Measurements from ENCODE around the gene FCRL5.

Gene FCRL5

DNA sequence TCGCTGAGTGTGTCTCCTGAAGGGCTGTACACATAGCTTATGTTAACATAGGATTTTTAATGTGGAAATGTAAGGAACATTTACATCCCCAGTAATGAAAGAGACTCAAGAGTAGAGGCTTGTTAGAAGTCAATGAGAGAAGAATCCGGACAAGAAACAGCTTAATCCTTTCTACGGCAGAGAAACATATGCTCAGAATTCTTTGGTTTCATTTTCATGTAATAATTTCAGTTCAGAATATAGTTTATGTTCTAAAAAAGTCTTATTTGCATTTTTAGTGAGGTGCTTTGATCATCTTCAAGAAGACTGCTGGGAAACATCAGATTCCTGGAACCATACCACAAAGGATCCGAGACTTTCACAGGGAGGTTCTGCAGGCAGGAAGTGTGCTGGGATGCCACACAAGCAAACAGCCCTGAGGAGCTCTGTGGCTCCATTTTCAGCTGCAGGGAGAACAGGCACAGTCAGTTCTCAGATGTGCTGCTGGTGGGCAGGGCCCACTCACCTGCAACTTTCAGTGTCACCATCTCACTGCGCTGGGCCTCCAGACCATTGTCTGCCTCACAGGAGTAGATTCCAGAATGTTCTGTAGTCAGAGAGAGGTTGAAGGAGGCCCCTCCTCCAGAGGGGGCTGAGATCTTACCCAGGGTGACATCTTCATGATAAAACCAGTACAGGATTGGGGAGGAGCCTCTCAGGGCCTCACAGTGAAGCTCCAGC is 28.4 kb downstream of the FCRL5 start:
- no peak for DNase-seq

DNA sequence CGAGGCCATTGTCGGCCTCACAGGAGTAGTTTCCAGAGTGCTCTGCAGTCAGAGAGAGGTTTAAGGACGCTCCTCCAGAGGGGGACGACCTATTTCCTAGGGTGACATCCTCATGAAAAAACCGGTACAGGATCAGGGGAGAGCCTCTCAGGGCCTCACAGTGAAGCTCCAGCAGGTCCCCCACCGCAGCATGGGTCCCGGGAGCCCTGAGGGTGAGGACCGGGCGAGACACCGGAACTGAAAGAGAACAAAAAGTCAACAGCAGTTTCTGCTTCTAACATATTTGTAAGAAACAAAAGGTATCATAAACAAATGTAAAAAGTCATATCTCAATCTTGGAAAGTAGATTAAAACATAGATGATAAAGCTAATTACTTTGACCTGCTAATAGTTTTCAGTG is 31.3 kb downstream of the FCRL5 start:
- no peak for DNase-seq

DNA sequence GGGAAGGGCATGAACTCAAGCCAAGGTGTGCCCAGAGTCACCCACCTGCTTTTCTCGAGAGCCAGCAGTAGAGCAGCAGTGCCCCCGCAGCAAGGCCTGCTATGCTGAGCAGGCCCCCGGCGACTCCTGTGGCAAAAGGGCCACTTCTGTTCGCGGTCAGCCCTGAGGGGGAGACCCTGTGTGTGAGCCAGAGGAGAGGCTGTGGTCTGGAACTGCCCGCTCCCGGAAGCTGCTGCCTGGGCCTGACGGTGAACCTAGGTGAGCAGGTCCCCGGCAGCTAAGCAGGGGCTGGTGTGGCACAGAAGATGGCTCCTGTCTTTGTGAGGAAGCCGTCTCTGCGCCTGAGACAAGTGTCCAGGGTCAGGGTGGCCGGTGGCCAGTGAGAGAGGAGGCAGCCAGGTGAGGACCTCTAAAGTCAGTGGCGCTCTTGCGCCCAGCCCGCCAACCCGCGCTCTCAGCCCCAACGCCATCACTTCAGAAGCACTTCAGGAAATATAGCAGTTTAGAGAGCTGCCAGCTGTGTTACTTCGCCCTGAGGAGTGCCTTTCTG is 31.9 kb downstream of the FCRL5 start:
- no peak for DNase-seq

DNA sequence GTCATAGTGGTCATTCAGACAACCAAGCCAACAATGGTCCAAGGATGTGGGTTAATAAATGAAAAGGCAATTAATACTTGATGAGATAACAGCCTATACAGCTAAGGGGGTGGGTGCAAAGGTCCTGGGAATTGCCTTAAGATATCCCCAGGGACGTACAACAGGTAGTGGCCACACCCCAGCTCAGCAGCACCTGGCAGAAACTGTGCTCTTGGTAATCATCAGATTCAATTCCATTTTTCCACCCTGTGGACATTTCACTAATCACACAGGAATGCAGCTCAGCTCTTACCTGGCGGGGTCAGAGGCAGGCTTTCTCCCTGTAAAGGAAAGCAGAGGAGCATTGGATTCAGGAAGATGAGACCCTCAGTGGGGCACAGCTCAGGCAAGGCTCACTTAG is 32.9 kb downstream of the FCRL5 start:
- no peak for DNase-seq

DNA sequence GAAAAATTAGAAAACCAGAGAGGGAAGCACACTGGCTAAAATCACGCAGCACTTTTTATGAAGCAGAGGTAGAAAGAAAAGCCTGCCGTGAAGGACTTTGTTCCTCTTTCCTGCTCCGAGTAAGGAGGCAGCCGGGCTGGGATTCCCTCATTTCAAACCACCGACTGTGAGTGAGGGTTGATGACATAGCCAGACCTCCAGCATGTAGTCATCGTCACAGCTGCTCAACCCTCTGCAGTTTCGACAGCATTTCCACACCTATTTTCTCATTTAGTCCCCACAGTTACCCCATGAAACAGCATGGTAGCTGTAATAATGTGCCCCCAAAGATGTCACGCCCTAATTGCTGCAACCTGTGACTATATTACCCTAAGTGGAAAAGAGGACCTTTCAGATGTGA is 35.3 kb downstream of the FCRL5 start:
- DNase-seq = no peak

DNA sequence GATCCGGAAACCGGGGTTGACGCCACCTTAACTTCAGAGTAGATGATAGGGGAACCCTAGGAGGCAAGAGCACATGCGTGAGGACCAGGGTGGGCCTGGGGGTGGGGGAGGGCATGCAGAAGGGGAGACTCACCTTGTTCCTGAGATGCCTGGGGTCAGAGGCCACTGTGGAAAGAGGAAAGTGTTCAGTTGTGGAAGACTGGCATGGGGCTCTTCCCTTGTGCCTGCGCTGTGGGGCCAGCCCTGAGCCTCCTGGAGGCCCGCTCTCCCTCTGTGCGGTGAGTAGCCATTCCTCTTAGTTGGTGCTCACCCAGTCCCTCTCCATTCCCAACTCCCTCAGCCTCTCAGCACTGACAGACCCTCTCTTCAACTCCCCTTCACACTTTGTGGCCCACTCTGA is 36.6 kb downstream of the FCRL5 start:
- no peak for DNase-seq

DNA sequence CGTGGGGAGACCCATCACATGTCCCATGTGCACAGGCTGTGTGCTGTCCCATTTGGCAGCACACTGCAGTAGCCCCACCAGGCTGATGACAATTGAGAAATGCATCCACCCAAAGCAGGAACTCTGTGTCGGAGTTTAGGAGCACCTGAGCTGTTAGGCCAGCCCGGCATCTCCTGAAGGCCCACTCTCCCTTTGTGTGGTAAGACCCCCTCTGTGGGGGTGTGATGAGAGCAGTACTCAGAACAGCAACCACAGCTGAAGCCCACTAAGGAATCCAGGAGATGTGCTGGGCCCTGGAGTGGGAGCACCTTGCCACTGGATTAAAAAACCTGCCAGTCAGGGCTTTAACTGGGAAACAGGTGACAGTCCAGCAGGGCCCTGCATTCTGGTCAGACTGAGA is 37.2 kb downstream of the FCRL5 start:
- no peak for DNase-seq

DNA sequence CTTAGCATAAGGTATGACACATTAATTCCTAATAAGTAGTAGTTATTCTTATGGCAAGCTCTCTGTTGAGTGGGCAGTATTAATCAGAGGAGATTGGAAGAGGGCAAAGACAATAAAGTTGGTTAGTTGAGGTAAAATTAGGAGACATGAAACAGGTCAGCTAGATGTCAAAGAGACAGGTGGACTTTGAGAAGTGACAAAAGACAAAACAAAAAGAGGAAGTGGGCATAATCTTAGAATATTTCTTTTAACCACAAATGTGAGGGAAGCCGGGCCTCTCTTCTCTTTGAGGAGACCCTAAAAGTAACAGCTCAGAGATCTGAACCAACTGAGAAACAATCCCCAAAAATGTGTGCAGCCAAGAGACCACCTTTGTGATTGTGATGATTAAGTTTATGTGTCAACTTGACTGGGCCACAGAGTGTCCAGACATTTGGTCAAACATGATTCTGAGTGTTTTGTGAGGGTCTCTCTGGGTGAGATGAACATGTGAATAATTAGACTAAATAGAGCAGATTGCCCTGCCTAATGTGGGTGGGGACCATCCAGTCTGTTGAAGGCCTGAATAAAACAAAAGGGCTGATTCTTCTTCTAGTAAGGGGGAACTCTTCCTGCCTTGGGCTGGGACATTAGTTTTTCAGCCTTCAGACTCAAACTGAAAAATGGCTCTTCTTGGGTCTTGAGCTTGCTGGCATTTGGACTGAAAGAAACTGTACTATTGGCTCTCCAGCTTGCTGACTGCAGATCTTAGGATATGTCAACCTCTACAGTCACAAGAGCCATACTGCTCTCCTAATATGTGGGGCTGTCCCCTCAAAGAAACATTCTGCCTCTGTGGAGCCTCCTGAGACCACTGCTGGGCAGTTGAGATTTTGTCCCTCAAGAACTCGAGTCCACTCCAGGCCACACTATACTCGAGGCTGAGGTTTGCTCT is 40.0 kb downstream of the FCRL5 start:
- DNase-seq = no peak

DNA sequence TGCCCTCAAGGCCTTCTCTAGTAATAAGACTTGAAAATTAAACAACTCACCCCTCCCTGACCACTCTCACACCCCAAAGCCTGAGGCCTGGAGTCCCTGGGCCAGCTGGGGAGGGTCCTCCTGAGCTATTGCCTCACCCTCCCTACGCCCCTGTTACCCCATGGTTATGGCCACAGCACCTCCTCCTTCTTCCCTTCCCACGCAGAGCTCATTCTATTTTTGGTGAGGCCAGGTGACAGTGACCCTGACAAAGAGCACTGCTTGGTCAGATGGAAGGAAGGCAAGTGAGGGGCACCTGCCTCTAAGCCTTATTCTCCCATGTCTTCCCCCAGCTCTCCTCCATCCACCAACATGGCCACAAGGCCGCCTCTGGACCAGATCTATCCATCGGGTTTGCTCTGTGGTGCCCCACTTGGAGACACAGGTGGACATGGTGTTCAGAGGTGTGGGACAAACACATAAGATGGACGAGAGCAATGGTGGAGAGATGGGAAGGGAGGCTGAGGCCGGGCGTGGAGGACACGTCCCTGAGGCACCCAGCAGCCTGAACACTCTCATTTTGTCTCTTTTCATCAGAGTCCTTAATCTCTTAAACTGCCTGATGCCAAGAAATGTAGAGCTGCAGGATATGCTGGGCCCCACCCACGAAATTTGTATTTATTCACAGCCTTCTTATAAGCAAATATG is 42.6 kb downstream of the FCRL5 start:
- no peak for DNase-seq

DNA sequence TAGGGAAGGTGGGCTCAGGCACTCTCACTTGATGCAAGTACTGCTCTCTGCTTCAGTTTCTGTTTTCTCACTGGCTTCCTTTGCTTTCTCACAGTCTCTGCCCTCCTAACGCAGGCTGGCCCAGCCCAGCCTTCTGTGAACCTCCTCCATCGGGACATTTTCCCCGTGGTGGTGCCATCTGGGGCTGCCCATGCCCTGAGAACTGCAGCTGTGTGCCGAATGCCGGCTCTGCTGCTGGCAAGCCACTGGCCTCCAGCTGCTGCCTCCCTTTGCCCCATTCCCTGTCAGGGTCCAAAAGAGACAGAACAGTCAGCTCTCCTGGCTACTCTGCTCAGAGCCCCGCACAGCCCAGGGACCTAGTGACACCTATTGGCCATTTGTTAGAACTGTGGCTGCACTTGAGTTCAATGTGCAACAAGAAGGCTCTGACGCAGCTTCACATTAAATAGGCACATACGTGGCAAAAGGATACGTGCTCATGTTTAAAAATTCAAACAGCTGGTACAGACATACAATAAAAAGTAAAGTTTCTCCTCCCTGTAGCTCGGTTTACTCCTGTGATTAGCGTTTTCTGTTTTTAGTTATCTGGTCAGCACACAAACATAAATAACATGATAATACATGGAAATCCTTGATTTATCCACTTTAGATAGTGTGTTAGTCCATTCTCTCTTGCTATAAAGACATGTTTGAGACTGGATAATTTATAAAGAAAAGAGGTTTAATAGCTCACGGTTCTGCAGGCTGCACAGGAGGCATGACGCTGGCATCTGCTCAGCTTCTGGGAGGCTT is 46.6 kb downstream of the FCRL5 start:
- no peak for DNase-seq

DNA sequence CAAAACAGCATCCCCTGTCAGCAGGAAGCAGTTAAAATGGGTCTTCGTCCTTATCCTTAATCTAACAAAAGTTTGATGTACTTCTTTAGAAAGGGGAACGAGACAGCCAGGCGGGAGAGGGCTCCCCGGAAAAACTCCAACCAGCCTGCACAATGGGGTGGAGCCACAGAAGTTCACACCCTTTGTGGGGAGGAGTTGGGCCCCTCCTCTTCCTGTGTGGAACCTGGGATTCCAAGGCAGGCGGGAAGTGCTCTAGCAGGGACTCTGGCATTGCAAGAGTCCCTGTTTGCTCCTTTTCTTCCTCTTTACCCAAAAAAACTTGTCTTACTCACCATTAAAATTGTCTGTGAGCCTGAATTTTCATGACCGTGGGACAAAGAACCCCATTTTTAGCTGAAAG is 47.7 kb downstream of the FCRL5 start:
- DNase-seq = no peak

DNA sequence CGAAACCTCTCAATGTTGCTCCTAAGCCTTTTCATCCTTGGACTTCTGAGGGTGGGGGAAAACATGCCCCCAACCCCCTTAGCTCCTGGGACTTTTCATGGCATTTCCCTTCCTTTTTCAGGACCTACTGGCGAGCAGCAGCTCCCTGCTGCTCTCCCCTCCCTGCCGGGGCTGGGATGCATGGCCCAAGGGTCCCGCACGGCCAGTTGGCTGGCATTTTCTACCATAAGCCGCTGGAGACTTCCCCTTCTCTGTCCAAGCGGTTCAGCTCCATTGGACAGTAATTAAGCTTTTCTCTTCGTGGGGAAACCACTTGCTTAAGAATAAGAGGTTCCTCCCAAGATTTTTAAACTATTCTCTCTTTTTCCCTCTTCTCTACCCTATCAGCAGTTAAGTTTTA is 52.8 kb downstream of the FCRL5 start:
- no peak for DNase-seq

DNA sequence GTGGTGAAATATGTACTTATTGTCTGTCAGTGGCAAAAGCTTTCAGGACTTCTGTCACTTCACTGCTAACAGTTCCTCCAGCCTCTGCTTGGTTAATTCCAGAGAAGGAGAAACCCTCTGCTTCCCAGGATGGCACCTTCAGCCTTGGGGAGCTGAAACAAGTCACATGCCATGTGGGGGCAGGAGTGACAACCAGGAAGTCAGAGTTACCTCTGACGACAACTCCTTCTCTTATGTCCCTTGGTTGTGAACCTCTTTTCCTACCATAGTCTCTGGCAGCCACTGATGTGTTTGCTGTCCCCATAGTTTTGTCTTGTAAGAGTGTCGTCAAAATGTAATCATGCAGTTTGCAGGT is 53.6 kb downstream of the FCRL5 start:
- DNase-seq = no peak

DNA sequence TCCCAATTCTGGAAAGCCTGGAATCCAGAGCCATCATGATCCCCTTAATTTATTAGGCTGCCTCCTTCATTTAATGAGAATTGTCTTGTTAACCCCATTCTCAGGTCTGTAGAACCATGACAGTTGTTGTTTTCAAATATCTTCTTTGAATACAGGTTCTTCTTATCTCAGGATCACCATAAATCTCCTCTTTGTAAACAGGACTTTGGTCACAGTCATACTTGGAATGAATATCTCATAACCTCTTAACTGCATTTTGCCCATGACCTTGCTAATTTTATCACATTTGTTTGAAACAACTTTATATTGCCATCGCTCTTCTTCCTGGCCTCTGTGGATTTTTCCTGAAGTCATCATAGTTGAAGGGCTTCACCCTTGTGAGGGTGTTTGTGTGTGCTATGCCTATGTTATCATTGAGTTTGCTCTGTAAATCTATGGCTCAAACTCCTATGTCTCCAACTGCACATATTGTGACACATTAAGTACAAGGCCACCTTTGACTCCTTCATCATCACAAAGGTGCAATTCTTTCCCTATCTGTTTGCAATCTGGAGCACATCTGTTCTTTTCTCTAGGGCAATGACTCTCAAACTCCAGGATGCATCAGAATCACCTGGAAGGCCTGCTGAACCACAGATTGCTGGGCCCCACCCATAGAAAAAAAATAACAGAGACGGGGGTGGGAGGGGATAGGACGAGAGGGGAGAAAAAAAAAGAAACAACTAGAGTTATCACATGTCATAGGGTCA is 54.2 kb downstream of the FCRL5 start:
- DNase-seq = no peak

DNA sequence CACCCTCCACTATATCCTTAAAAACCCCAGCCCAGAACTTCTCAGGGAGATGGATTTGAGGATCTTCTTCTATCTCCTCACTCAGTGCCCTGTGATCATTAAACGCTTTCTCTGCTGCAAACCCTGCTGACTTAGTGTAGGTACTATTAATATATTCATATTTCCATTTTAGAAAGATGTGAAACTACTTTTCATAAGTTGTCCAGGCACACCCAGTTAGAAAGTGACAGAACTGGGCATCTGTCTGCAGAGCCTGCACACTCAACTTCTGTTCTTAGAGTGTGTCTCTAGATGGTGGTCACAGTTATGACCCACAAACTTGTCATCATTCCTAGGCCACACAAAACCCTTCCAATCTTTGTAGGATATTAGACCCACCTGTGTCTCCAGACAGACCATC is 55.0 kb downstream of the FCRL5 start:
- DNase-seq = no peak

DNA sequence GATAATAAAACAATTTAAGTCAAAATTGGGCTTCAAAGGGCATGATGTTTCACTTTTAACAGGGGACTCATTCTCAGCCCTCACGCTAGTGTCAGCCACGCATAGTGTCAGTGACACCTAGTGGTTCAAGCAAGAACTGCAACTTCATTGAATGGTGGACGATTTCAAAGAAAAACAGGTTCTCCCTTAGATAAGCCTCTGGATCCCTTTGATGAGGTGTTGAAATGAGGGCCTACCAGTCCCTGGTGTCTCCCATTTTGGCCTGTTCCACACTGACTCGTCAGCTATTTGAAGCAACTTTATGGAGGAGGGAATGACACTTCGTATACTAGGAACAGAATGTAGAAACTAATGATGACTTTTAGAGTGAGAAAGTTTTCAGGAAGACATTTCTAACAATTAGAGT is 56.2 kb downstream of the FCRL5 start:
- DNase-seq = no peak

DNA sequence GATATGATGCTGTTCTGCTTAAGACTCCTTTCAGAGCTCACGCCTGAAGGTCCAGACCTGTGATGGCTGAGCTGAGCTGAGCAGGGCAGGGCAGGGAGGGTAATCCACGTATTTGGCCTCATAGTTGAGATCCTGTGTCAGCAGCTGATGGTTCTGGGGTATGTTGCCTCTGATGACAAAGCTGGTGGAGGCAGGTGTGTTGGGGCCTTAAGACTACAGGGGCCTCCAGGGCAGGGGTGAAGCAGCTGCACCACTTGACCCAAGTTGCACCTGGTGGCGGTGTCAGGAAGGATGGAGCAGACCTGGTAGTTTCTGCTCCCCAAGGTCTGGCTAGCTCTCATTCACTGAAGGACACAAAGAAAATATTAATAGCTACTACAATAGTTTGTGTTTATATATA is 57.0 kb downstream of the FCRL5 start:
- DNase-seq = no peak

DNA sequence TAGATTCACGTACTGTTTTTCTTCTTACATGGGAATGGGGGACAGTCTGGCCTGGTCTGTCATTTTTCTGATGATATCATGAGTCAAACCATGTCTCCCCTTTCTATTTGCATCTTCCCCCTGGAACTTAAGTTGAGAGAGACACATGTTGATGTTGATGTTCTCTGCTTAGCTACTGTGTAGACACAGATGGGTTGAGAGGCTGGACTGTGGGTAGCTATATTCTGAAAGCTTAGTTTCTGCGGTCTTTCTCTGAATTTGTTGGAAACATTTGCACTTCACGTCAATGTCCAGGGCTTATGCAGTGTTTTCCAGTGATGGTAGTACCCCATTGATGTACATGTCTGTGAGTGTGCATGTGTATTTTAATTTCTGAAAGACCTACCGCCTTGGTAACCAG is 58.2 kb downstream of the FCRL5 start:
- no peak for DNase-seq

DNA sequence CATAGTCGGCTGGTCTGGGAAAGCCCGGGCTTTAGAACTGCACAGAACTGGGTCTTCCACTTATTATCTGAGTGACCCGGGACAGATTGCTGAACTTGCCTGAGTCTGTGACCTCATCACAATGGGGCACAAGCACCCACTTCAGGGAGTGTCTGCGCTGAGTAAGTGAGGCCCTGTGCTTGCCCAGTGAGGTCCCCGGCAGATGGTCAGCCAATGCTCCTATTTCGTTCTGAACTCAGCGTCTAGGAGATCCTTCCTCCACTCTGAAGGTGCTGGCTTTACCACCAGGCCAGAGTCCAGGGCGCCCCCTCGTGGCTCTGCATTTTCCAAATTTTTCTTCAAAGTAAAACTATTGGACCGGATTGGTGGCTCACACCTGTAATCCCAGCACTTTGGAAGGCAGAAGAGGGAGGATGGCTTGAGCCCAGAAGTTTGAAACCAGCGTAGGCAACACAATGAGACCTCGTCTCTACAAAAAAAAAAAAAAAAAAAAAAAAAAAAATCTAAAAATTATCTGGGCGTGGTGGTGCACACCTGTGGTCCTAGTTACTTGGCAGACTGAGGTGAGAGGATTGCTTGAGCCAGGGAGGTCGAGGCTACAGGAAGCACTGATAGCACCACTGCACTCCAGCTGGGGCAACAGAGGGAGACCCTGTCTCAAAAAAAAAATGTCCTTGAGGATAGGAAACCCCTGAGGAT is 61.7 kb downstream of the FCRL5 start:
- no peak for DNase-seq

DNA sequence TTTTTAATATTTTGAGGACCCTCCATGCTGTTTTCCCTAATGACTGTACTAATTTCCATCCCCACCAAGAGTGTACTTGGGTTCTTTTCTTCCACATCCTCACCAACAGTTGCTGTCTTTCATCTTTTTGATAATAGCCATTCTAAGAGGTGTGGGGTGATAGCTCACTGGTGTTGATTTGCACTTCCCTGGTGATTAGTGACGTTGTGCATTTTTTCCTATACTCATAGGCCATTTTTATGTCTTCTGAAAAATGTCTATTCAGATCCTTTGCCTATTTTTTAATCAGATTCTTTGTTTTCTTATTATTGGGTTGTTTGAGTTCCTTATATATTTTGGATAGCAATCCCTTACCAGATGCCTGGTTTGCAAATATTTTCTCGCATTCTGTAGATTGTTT is 64.2 kb downstream of the FCRL5 start:
- DNase-seq = no peak

DNA sequence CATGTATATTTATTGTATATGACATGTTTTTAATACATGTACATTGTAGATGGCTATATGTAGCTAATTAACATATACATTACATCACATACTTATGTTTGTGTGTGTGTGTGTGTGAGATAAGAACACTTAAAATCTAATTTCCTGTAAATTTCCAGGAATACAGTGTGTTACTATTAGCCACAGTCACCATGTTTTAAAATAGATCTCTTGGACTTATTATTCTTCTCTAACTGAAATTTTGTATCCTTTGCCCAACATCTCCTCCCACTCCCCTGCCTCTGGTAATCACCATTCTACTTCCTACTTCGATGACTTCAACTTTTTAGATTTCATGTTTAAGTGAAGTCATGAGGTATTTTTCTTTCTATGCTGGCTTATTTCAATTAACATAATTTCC is 64.8 kb downstream of the FCRL5 start:
- DNase-seq = no peak

All from T1000 (cell line).